WTC11 (cell line): ENCODE results near the gene GGT6. TPM values are rescaled to one million over a fixed set of nuclear protein-coding genes. Genes with fewer than 3 reads are reported as not detected.

Experiments
- ATAC-seq: fragments of 200-7000 bp; cut with Tn5 transposase; 2 replicates; pipeline ENCODE4 v1.10.0; 2021; ENCODE audit warnings: mild to moderate bottlenecking, moderate library complexity
- CTCF ChIA-PET: fragments of 300-600 bp; sonication (Branson Sonifier 250); formaldehyde crosslinking; loops from one replicate; lab custom pipeline; 2021; ENCODE audit warnings: antibody characterized with exemption; lab: Charles Lee
- POLR2A ChIA-PET: fragments of 350-600 bp; sonication (Branson Sonifier 250); formaldehyde crosslinking; loops from one replicate; lab custom pipeline; 2021; ENCODE audit warnings: antibody characterized with exemption; lab: Charles Lee
- DNase-seq: peaks from one replicate; pipeline ENCODE4 v3.0.0; 2021; ENCODE audit warnings: low spot score
- H3K27ac Mint-ChIP-seq: 2 replicates; pipeline ENCODE4 v1.8.0; 2021; ENCODE audit warnings: mixed read lengths
- H3K27me3 Mint-ChIP-seq: 2 replicates; pipeline ENCODE4 v1.8.0; 2021; ENCODE audit warnings: low read depth, mild to moderate bottlenecking, moderate library complexity, mixed read lengths
- H3K36me3 Mint-ChIP-seq: 2 replicates; pipeline ENCODE4 v1.8.0; 2021; ENCODE audit warnings: mixed read lengths
- H3K4me1 Mint-ChIP-seq: 2 replicates; pipeline ENCODE4 v1.8.0; 2022; ENCODE audit warnings: mixed read lengths
- H3K4me3 Mint-ChIP-seq: 2 replicates; pipeline ENCODE4 v1.8.0; 2021; ENCODE audit warnings: mild to moderate bottlenecking, moderate library complexity, mixed read lengths
- H3K9me3 Mint-ChIP-seq: 2 replicates; pipeline ENCODE4 v1.8.0; 2021; ENCODE audit warnings: mixed read lengths
- ATF1 ChIP-seq: sonication (generic); formaldehyde crosslinking; IDR thresholded peaks from 2 replicates; pipeline ENCODE4 v1.8.1; 2023; ENCODE audit warnings: mild to moderate bottlenecking, moderate library complexity, missing genetic modification reagents
- CBFB ChIP-seq: sonication (generic); formaldehyde crosslinking; IDR thresholded peaks from 2 replicates; pipeline ENCODE4 v1.8.1; 2022; ENCODE audit warnings: mild to moderate bottlenecking, low read depth, missing genetic modification reagents
- E2F5 ChIP-seq: sonication (generic); formaldehyde crosslinking; IDR thresholded peaks from 2 replicates; pipeline ENCODE4 v1.8.1; 2022; ENCODE audit warnings: mild to moderate bottlenecking, moderate library complexity, missing genetic modification reagents
- JAZF1 ChIP-seq: fragments of 250-450 bp; sonication (Bioruptor Pico); IDR thresholded peaks from 2 replicates; pipeline ENCODE4 v1.9.0; 2021; ENCODE audit warnings: moderate library complexity, mild to moderate bottlenecking, inconsistent platforms
- JUN ChIP-seq: sonication (generic); formaldehyde crosslinking; IDR thresholded peaks from 2 replicates; pipeline ENCODE4 v1.8.0; 2023; ENCODE audit warnings: mild to moderate bottlenecking, missing genetic modification reagents
- KAT7 ChIP-seq: sonication (generic); formaldehyde crosslinking; IDR thresholded peaks from 2 replicates; pipeline ENCODE4 v1.8.1; 2023; ENCODE audit warnings: missing genetic modification reagents, mild to moderate bottlenecking, borderline replicate concordance
- MXD4 ChIP-seq: fragments of 250-450 bp; sonication (Bioruptor Pico); IDR thresholded peaks from 2 replicates; pipeline ENCODE4 v1.8.0; 2021; ENCODE audit warnings: mild to moderate bottlenecking, moderate library complexity, borderline replicate concordance
- OVOL2 ChIP-seq: fragments of 250-450 bp; sonication (Bioruptor Pico); IDR thresholded peaks from 2 replicates; pipeline ENCODE4 v1.9.0; 2021; ENCODE audit warnings: mild to moderate bottlenecking, borderline replicate concordance
- TCF7 ChIP-seq: sonication (generic); formaldehyde crosslinking; IDR thresholded peaks from 2 replicates; pipeline ENCODE4 v1.8.0; 2022; ENCODE audit warnings: mild to moderate bottlenecking, low read depth, missing genetic modification reagents, moderate library complexity
- ZBTB21 ChIP-seq: sonication (generic); formaldehyde crosslinking; IDR thresholded peaks from 2 replicates; pipeline ENCODE4 v1.8.1; 2023; ENCODE audit warnings: mild to moderate bottlenecking, missing genetic modification reagents, borderline replicate concordance
- ZNF121 ChIP-seq: sonication (generic); formaldehyde crosslinking; IDR thresholded peaks from 2 replicates; pipeline ENCODE4 v1.8.0; 2023; ENCODE audit warnings: missing genetic modification reagents
- ZNF138 ChIP-seq: sonication (generic); formaldehyde crosslinking; conservative IDR thresholded peaks from 2 replicates; pipeline ENCODE4 v1.8.1; 2022; ENCODE audit warnings: mild to moderate bottlenecking, moderate library complexity, missing genetic modification reagents
- ZNF232 ChIP-seq: sonication (generic); formaldehyde crosslinking; IDR thresholded peaks from 2 replicates; pipeline ENCODE4 v1.8.0; 2022; ENCODE audit warnings: mild to moderate bottlenecking, missing genetic modification reagents
- ZNF263 ChIP-seq: sonication (generic); formaldehyde crosslinking; IDR thresholded peaks from 2 replicates; pipeline ENCODE4 v1.8.1; 2022; ENCODE audit warnings: low read depth, mild to moderate bottlenecking, moderate library complexity, missing genetic modification reagents
- ZNF425 ChIP-seq: fragments of 250-450 bp; sonication (Bioruptor Pico); conservative IDR thresholded peaks from 2 replicates; pipeline ENCODE4 v1.9.0; 2021; ENCODE audit warnings: mild to moderate bottlenecking
- ZNF532 ChIP-seq: fragments of 250-450 bp; sonication (Bioruptor Pico); IDR thresholded peaks from 2 replicates; pipeline ENCODE4 v1.9.0; 2021; ENCODE audit warnings: mild to moderate bottlenecking, borderline replicate concordance
- total RNA-seq: library from RNA; stranded (reverse); gene quantifications from 3 replicates; pipeline ENCODE4 v1.2.3, GENCODE V29; 2021
- TF ChIP-seq, protein P1 (sequence below): sonication (generic); formaldehyde crosslinking; IDR thresholded peaks from 2 replicates; pipeline ENCODE4 v1.8.0; 2022; ENCODE audit warnings: mild to moderate bottlenecking, missing genetic modification reagents
- TF ChIP-seq, protein P2 (sequence below): sonication (generic); formaldehyde crosslinking; conservative IDR thresholded peaks from 2 replicates; pipeline ENCODE4 v1.8.1; 2023; ENCODE audit warnings: mild to moderate bottlenecking, low read depth, missing genetic modification reagents, moderate library complexity

Gene GGT6
- total RNA-seq, 1 experiment from 2014 or later, result 0.07 TPM

DNA sequence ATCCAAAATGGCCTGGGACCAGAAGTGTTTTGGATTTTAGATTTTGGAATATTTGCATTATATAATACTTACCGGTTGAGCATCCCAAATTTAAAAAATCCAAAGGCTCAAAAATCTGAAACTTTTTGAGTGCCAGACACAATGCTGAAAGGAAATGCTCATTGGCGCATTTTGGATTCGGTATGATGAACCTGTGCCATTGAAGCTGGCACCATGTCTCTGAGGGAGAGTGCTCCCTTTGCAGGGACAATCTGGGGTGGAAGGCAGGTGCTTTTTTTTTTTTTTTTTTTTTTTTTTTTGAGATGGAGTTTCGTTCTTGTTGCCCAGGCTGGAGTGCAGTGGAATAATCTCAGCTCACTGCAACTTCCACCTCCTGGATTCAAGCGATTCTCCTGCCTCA is 41.7 kb upstream of the GGT6 start (continued):
- TF ChIP-seq CBFB (CRISPR knock-in tag) (no peak), ZNF532 (CRISPR knock-in tag) (no peak), ATF1 (CRISPR knock-in tag) (no peak), JAZF1 (CRISPR knock-in tag) (no peak), ZNF263 (CRISPR knock-in tag) (no peak), OVOL2 (no peak), TCF7 (CRISPR knock-in tag) (no peak)
- TF ChIP-seq, protein P1, sequence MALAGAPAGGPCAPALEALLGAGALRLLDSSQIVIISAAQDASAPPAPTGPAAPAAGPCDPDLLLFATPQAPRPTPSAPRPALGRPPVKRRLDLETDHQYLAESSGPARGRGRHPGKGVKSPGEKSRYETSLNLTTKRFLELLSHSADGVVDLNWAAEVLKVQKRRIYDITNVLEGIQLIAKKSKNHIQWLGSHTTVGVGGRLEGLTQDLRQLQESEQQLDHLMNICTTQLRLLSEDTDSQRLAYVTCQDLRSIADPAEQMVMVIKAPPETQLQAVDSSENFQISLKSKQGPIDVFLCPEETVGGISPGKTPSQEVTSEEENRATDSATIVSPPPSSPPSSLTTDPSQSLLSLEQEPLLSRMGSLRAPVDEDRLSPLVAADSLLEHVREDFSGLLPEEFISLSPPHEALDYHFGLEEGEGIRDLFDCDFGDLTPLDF (CRISPR knock-in tag), result no peak
- TF ChIP-seq, protein P2, sequence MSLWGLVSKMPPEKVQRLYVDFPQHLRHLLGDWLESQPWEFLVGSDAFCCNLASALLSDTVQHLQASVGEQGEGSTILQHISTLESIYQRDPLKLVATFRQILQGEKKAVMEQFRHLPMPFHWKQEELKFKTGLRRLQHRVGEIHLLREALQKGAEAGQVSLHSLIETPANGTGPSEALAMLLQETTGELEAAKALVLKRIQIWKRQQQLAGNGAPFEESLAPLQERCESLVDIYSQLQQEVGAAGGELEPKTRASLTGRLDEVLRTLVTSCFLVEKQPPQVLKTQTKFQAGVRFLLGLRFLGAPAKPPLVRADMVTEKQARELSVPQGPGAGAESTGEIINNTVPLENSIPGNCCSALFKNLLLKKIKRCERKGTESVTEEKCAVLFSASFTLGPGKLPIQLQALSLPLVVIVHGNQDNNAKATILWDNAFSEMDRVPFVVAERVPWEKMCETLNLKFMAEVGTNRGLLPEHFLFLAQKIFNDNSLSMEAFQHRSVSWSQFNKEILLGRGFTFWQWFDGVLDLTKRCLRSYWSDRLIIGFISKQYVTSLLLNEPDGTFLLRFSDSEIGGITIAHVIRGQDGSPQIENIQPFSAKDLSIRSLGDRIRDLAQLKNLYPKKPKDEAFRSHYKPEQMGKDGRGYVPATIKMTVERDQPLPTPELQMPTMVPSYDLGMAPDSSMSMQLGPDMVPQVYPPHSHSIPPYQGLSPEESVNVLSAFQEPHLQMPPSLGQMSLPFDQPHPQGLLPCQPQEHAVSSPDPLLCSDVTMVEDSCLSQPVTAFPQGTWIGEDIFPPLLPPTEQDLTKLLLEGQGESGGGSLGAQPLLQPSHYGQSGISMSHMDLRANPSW (CRISPR knock-in tag), result no peak

GRCh38 chr17:4601326-4601725 is 40.9 kb upstream of the GGT6 start:
- H3K4me1 Mint-ChIP-seq, result peaks cover 27% of the 10 kb centered on the region
- ATAC-seq, result no peak
- CTCF ChIA-PET, result interaction anchor here (2.2 kb wide), 1 partner anchor 35 kb away, joined by 9 read pairs; no protein-coding TSS in a partner anchor
- TF ChIP-seq ZNF425 (CRISPR knock-in tag), result no peak
- no peak for TF ChIP-seq ZNF121 (CRISPR knock-in tag)
- no peak for TF ChIP-seq E2F5 (CRISPR knock-in tag)
- no peak for TF ChIP-seq ZNF232
- no peak for TF ChIP-seq MXD4
- no peak for TF ChIP-seq ZNF138 (CRISPR knock-in tag)
- no peak for TF ChIP-seq KAT7 (CRISPR knock-in tag)
- TF ChIP-seq ZBTB21 (CRISPR knock-in tag), result no peak
- no peak for TF ChIP-seq JUN (CRISPR knock-in tag)
- TF ChIP-seq, all 79 proteins: peak for 0
- POLR2A ChIA-PET, result no interaction called here
- no peaks in the 10 kb centered on the region for H3K36me3 Mint-ChIP-seq
- H3K9me3 Mint-ChIP-seq, result no peaks in the 10 kb centered on the region
- DNase-seq, result no peak
- H3K4me3 Mint-ChIP-seq, result no peak overlapping the region
- H3K27me3 Mint-ChIP-seq, result no peaks in the 10 kb centered on the region
- H3K27ac Mint-ChIP-seq, result no peak overlapping the region
